Stimulated activated CD8-positive, alpha-beta memory T cell treated with anti-CD3 and anti-CD28 coated beads, Interleukin-7, amount 100 ng/mL, for 48 hours (primary cell): ENCODE data around the gene RAMP3.
"Not testable (repeated sequence)": the region's sequence is repeated elsewhere in the genome, so short reads cannot be mapped to it uniquely, and the experiment has no call there.

Experiments
- DNase-seq, 2 donors: peaks; one replicate each; pipeline ENCODE4 v3.0.0-alpha.2; 2020; ENCODE audit warnings: low read depth in 1 of 2; ENCODE audit errors: extremely low read depth in 1 of 2

The RAMP3 gene

GRCh38 chr7:45155941-45156340, 1.6 kb upstream of the RAMP3 start:
- no peak for DNase-seq

DNA sequence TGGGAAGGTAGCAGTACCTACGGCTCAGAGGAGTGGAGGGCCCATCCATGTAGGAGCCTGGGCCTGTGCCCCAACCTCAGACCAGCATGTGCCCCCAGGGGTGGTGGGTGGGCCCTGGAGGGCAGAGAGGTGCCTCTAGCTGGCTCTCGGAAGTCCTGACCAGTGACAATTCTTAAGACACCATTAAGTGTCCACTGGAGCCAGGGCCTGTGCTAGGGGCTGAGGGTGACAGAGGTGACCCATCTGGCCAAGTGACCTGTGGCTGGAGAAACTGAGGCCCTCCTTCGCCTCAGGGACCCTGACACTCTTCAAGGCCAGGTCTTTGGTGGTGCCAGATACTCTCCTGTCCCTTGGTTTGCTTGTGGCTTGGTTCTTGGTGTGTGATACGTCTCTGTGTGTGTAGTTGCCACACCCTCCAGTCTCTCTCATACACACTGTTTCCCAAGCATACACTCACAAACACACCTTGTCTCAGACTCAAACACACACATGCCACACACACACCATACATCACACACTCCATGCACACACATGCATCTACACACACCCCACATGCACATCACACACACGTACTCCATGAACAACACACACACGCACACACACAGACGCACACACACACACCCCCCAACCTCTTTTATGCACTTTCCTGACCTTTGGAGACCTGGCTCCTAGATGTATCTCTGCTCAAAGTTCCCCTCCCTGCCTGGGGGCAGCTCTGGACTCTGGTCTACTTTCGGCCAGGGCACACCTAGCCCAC, 897 bp upstream of the RAMP3 start:
- DNase-seq, result no peak

DNA sequence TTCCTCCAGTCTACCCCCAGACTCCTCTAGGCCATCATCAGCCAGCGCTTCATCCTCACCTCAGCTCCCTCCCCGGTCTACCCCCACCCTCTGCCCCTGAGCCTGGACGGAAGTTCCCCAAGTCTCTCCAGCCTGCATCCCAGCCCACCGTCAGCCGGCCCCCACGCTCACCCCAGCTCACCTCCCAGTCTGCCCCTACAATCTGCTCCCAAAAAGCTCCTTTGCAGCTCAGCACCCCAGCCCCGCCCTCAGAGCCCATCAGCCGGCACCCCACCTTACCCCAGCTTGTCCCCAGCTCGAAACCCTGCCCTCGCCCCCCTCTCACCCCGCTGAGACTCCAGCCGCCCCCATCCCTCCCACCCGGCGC, 322 bp upstream of the RAMP3 start:
- DNase-seq, result no peak

DNA sequence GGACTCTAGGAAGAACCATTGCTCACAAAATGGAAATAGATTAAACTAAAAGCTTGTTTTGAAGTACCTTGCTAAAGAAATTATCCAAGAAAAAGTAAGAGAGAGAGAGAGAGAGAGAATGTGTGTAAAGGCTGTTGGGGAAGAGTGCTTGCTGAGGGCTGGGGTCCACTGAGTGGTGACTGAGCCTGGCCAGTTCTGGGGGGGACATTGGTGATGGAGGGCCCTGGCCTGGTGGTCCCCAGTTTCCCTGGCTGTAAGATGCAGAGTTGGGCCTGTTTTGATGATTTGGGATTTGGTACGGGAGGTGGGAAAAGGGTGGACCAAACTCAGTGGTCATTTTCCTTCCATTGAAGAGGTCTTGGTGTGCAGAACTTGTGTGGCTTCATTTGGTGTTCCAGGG, 880 bp downstream of the RAMP3 start:
- no peak for DNase-seq

- DNase-seq, result no peak
These were observed 1.7 kb downstream of the RAMP3 start for GRCh38 chr7:45159296-45159695.

- DNase-seq, result no peak
These were observed 2.9 kb downstream of the RAMP3 start for GRCh38 chr7:45160417-45160881.

- no peak for DNase-seq
These were observed 3.5 kb downstream of the RAMP3 start for GRCh38 chr7:45161138-45161537.

GRCh38 chr7:45161842-45162241, 4.3 kb downstream of the RAMP3 start:
- no peak for DNase-seq

GRCh38 chr7:45162311-45162845, 4.8 kb downstream of the RAMP3 start:
- DNase-seq, result no peak

GRCh38 chr7:45162943-45163691, 5.5 kb downstream of the RAMP3 start:
- no peak for DNase-seq

DNA sequence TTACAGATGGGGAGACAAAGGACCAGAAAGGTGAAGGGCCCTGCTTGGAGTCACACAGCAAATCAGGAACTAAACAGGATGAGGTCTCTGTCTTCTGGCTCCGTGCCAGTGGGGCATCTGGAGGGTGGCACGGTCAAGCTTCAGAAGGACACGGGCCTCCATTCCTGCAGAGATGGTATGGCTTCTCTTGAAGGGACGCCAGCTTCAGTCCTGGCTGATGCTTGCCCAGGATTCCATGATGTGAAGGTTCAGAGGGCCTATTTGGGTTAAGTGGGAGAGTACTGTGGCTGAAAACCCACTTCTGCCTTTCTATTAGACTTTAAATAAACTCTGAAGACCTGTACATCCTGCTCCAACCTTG, 6.1 kb downstream of the RAMP3 start:
- no peak for DNase-seq

GRCh38 chr7:45164271-45164670, 6.7 kb downstream of the RAMP3 start:
- not testable (repeated sequence) for DNase-seq

DNA sequence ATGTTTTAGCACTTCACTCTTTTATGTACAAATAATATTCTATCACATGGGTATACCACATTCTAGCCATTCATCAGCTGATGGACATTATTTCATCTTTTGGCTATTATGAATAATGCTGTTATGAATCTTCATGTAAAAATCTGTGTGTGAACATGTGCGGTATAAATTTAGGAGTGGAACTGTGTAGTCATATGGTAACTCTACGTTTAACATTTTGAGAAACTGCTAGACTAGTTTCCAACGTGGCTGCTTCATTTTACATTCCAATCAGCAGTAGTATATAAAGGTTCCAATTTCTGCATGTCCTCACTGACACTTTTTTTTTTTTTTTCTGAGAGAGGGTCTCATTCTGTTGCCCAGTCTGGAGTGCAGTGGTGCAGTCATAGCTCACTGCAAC, 8.3 kb downstream of the RAMP3 start:
- no peak for DNase-seq

- DNase-seq, result no peak
These were observed 14.4 kb downstream of the RAMP3 start for GRCh38 chr7:45171946-45172345.

GRCh38 chr7:45173596-45174327, 16.2 kb downstream of the RAMP3 start:
- no peak for DNase-seq

DNA sequence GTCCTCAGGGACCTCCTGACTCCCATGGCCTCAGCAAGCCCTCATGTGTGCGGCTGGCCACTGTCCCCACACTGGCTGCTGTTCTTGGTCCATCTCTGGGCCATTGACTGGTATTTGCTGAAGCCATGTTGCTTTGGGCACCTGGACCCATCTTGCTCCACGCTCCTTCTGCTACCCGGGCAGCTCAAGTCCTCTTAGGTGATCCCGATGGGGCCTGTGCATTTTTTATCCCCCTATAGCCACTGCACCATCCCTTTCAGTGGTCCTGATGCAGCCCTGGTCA, 16.7 kb downstream of the RAMP3 start:
- DNase-seq, result no peak

DNA sequence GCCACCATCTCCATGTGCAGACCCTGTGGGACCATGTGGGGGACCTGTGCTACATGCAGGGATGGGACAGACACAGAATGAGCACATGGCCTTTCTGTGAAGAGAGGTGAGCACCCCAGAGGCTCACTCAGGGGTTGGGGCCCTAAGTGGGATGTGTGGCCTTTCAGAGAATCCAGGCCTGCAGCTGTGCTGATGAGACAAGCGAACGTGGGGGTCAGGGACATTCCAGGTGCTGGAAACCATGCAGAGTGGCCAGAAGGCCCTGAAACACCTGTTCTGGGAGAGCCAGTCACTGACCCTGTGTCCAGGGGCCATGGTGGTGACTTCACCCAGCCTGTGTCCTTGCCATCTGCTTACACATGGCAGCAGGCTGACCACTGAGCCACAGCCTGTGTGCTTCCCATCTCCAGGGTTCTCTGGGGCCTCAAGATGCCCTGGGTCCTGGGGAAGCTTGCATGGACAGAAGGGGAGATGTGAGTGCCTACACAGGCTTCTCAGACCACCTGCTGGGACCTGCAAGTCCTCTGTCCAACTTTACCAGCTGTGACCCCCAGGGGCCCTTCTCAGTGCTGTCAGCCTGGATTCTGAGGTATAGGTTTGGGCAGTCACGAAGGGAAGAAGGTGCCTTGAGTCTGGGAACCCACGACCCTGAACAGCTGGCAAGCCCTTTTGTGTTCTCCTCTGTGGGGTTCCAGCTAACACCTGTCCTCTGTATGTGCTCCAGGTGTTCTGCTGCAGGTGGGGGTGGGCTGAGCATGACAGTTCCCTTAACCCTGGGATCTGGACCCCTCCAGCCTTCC, 17.6 kb downstream of the RAMP3 start:
- no peak for DNase-seq

- DNase-seq, result no peak
These were observed 18.5 kb downstream of the RAMP3 start for GRCh38 chr7:45176091-45176490.

- no peak for DNase-seq
These were observed 19.5 kb downstream of the RAMP3 start for GRCh38 chr7:45176886-45177731.

DNA sequence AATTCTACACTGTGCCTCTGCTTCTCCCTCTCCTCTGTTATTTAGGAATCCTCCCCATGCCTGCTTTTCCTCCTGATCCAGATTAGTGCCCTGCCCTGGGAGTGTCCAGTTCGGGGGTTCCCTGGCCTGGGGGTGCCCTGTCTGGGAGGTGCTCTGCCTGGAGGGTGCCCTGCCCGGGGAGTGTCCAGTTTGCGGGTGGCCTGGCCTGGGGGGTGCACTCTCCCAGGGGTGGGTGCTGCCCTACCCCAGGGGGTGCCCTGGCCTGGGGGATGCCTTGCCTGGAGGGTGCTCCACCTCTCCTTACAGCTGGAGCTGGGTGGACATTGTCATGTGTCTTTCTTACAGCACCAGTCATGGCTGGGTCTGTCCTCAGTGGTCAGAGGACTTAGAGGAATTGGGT, 20.2 kb downstream of the RAMP3 start:
- no peak for DNase-seq
